IMR-90 (cell line): Measurements from ENCODE around the gene ZNF653. TPM values are rescaled to one million over a fixed set of nuclear protein-coding genes. Genes with fewer than 3 reads are reported as not detected.
A peak's percentile ranks its signal among the peaks of the same experiment; 100 is the strongest.

Source experiments
- ATAC-seq: fragments of 200-7000 bp; cut with Tn5 transposase; 2 replicates; pipeline ENCODE4 v1.9.1; 2020; ENCODE audit warnings: low read depth, mild to moderate bottlenecking, moderate library complexity
- BruUV-seq: library from RNA; stranded (reverse); fragments of 400-500 nt; replicated peaks from 2 replicates; lab custom pipeline; 2021; lab: Mats Ljungman, UMichigan
- CTCF ChIA-PET: fragments of 300-600 bp; formaldehyde crosslinking; extraction: SDS; loops from one replicate; lab custom pipeline; 2021; ENCODE audit warnings: antibody characterized with exemption; lab: Yijun Ruan, JAX
- POLR2A ChIA-PET: fragments of 300-600 bp; sonication (Branson Sonifier 250); formaldehyde crosslinking; loops from one replicate; lab custom pipeline; 2022; ENCODE audit warnings: antibody characterized with exemption; ENCODE audit not compliant: unreplicated experiment; lab: Charles Lee
- DNase-seq: peaks from one replicate; pipeline ENCODE4 v3.0.0; 2013
- H2AFZ ChIP-seq: replicated peaks from 2 replicates; pipeline ENCODE3; 2013; ENCODE audit warnings: low read length, mild to moderate bottlenecking; ENCODE audit not compliant: poor library complexity
- H2AK5ac ChIP-seq: 2 replicates; pipeline ENCODE4 v1.6.1; 2013; ENCODE audit warnings: low read depth, low read length, inconsistent platforms
- H2AK9ac ChIP-seq: replicated peaks from 2 replicates; pipeline ENCODE3; 2013; ENCODE audit warnings: mild to moderate bottlenecking, low read depth, low read length, moderate library complexity; ENCODE audit not compliant: poor library complexity
- H2BK120ac ChIP-seq: 2 replicates; pipeline ENCODE4 v1.6.1; 2013; ENCODE audit warnings: low read depth, low read length, inconsistent platforms
- H2BK15ac ChIP-seq: 3 replicates; pipeline ENCODE4 v1.6.1; 2013; ENCODE audit warnings: low read depth, low read length, inconsistent platforms
- H2BK20ac ChIP-seq: 2 replicates; pipeline ENCODE4 v1.6.1; 2013; ENCODE audit warnings: low read depth, mild to moderate bottlenecking, inconsistent platforms, low read length, moderate library complexity
- H2BK5ac ChIP-seq: 2 replicates; pipeline ENCODE4 v1.6.1; 2013; ENCODE audit warnings: mild to moderate bottlenecking, low read depth, low read length, inconsistent platforms; ENCODE audit not compliant: poor library complexity, severe bottlenecking
- H3K14ac ChIP-seq: replicated peaks from 2 replicates; pipeline ENCODE4 v1.6.1; 2013; ENCODE audit warnings: low read depth, low read length, inconsistent platforms
- H3K18ac ChIP-seq: 2 replicates; pipeline ENCODE4 v1.6.1; 2013; ENCODE audit warnings: low read depth, low read length, control low read depth
- H3K23ac ChIP-seq: 2 replicates; pipeline ENCODE4 v1.6.1; 2013; ENCODE audit warnings: low read depth, low read length, inconsistent platforms
- H3K27ac ChIP-seq: 2 replicates; pipeline ENCODE4 v1.5.1; 2013; ENCODE audit warnings: mild to moderate bottlenecking, control low read depth, low read length; ENCODE audit not compliant: insufficient read depth
- H3K27me3 ChIP-seq: 2 replicates; pipeline ENCODE4 v1.6.1; 2013; ENCODE audit warnings: low read length; ENCODE audit not compliant: control insufficient read depth, insufficient read depth
- H3K36me3 ChIP-seq: 2 replicates; pipeline ENCODE4 v1.6.1; 2013; ENCODE audit warnings: low read length, mixed read lengths; ENCODE audit not compliant: control insufficient read depth, insufficient read depth
- H3K4ac ChIP-seq: 2 replicates; pipeline ENCODE4 v1.6.1; 2013; ENCODE audit warnings: low read depth, low read length, inconsistent platforms
- H3K4me1 ChIP-seq: 2 replicates; pipeline ENCODE4 v1.6.1; 2013; ENCODE audit warnings: low read length, mixed read lengths; ENCODE audit not compliant: control insufficient read depth, insufficient read depth
- H3K4me2 ChIP-seq: 2 replicates; pipeline ENCODE4 v1.6.1; 2013; ENCODE audit warnings: low read depth, mild to moderate bottlenecking, control low read depth, low read length, moderate library complexity
- H3K4me3 ChIP-seq: 2 replicates; pipeline ENCODE4 v1.5.1; 2013; ENCODE audit warnings: low read depth, mild to moderate bottlenecking, control low read depth, low read length, moderate library complexity; ENCODE audit not compliant: insufficient read depth
- H3K56ac ChIP-seq: 2 replicates; pipeline ENCODE4 v1.6.1; 2013; ENCODE audit warnings: low read length, inconsistent platforms; ENCODE audit not compliant: insufficient read depth; ENCODE audit errors: extremely low read depth
- H3K79me1 ChIP-seq, 2 experiments: 2 replicates each; pipeline ENCODE4 v1.6.1; 2013; ENCODE audit warnings: low read length in 2 of 2, inconsistent platforms in 1 of 2, low read depth in 1 of 2
- H3K9ac ChIP-seq: 2 replicates; pipeline ENCODE4 v1.6.1; 2013; ENCODE audit warnings: low read depth, low read length, control low read depth
- H3K9me1 ChIP-seq: 2 replicates; pipeline ENCODE4 v1.6.1; 2013; ENCODE audit warnings: low read length, inconsistent platforms; ENCODE audit not compliant: insufficient read depth
- H3K9me3 ChIP-seq: 2 replicates; pipeline ENCODE4 v1.6.1; 2013; ENCODE audit warnings: low read length; ENCODE audit not compliant: control insufficient read depth, insufficient read depth
- H4K20me1 ChIP-seq: 2 replicates; pipeline ENCODE4 v1.6.1; 2013; ENCODE audit warnings: low read length, inconsistent platforms; ENCODE audit not compliant: insufficient read depth
- H4K5ac ChIP-seq: 2 replicates; pipeline ENCODE4 v1.6.1; 2013; ENCODE audit warnings: mild to moderate bottlenecking, low read depth, low read length, control low read depth
- H4K8ac ChIP-seq, 2 experiments: 2 replicates each; pipeline ENCODE4 v1.6.1; 2013; ENCODE audit warnings: low read depth in 2 of 2, low read length in 2 of 2, control low read depth in 1 of 2, inconsistent platforms in 1 of 2
- H4K91ac ChIP-seq: 2 replicates; pipeline ENCODE4 v1.6.1; 2013; ENCODE audit warnings: low read depth, low read length, inconsistent platforms; ENCODE audit not compliant: insufficient read depth
- CEBPB ChIP-seq: IDR thresholded peaks from 2 replicates; pipeline ENCODE4 v1.6.1; 2012; ENCODE audit warnings: low read depth, low read length, improper control_type of control experiment
- CHD1 ChIP-seq: IDR thresholded peaks from 2 replicates; pipeline ENCODE4 v1.6.1; 2012; ENCODE audit warnings: low read depth, low read length, improper control_type of control experiment
- MAFK ChIP-seq: IDR thresholded peaks from 2 replicates; pipeline ENCODE4 v1.6.1; 2012; ENCODE audit warnings: low read depth, low read length, improper control_type of control experiment
- NFE2L2 ChIP-seq: fragments of 150-350 bp; IDR thresholded peaks from 2 replicates; pipeline ENCODE4 v1.6.1; 2016; ENCODE audit warnings: low read depth, mild to moderate bottlenecking, low read length
- POLR2A ChIP-seq: IDR thresholded peaks from 2 replicates; pipeline ENCODE4 v1.6.1; 2012; ENCODE audit warnings: mild to moderate bottlenecking, low read depth, low read length
- RCOR1 ChIP-seq: IDR thresholded peaks from 2 replicates; pipeline ENCODE4 v1.6.1; 2012; ENCODE audit warnings: mild to moderate bottlenecking, low read length, improper control_type of control experiment; ENCODE audit not compliant: insufficient replicate concordance
- SMC3 ChIP-seq: fragments of 150-350 bp; IDR thresholded peaks from 2 replicates; pipeline ENCODE4 v1.6.1; 2016; ENCODE audit warnings: low read depth, mild to moderate bottlenecking, antibody characterized with exemption, low read length, moderate library complexity
- WGBS, 2 experiments: methylation state at CpG; one replicate each; pipeline versions ENCODE4 v1.1.5 to v1.1.7; 2013; ENCODE audit warnings: missing lambda C conversion rate in 2 of 2; ENCODE audit not compliant: insufficient read length in 1 of 2; ENCODE audit errors: extremely low coverage in 2 of 2; 5-methylcytosine and 5-hydroxymethylcytosine counted together
- dilution Hi-C: fragments of 300-500 bp; cut with HindIII; formaldehyde crosslinking; loops from one replicate; pipeline ENCODE4 v1.14.3; 2018; ENCODE audit warnings: low sequenced_read_pairs; ENCODE audit not compliant: unreplicated experiment
- in situ Hi-C: fragments of 300-500 bp; cut with MboI; formaldehyde crosslinking; loops from 3 replicates; pipeline ENCODE4 v1.14.3; 2019; ENCODE audit warnings: low sequenced_read_pairs, inconsistent platforms, mixed read lengths
- intact Hi-C: fragments of 100-400 bp; cut with micrococcal nuclease; formaldehyde crosslinking; loops from 2 replicates; pipeline ENCODE4 v1.10.0; 2022
- polyA plus RNA-seq, 3 experiments: library from polyadenylated mRNA; depleted of rRNA; stranded (reverse); fragments of >200 nt; gene quantifications; 2 replicates each; pipeline ENCODE4 v1.2.3, GENCODE V29; 2012; ENCODE audit warnings: low replicate concordance in 1 of 3
- total RNA-seq: library from RNA; depleted of rRNA; stranded (reverse); fragments of >200 nt; gene quantifications from 2 replicates; pipeline ENCODE4 v1.2.3, GENCODE V29; 2012

The ZNF653 gene
- total and polyA plus RNA-seq, 2 of the 4 experiments (the other 2 are of a cell fraction) = 3.9 to 9.0 TPM

GRCh38 chr19:11534948-11535347, 29.3 kb upstream of the ZNF653 start:
- Histone ChIP-seq H3K23ac (peak overlapping the region; percentile 57; the same call in 1 of the 2 replicates), H3K79me1 (peaks cover 7 to 21% of the 10 kb centered on the region in 2 experiments), H2BK5ac (peak overlapping the region; percentile 28), H4K8ac (peak overlapping the region; percentile 51 to 93; a peak in 2 of 4 replicates), H2BK20ac (peak overlapping the region; percentile 86), H3K9me1 (peaks cover 22% of the 10 kb centered on the region), H3K4me2 (no peak overlapping the region), H2AFZ (no peak overlapping the region), H3K27me3 (no peaks in the 10 kb centered on the region), H3K14ac (peak overlapping the region; percentile 43), H4K91ac (peak overlapping the region; percentile 40; the same call in 1 of the 2 replicates), H3K4ac (peak overlapping the region; percentile 99), H2AK9ac (no peak overlapping the region), H4K20me1 (peaks cover 3% of the 10 kb centered on the region; the same call in 1 of the 2 replicates), H3K4me1 (peaks cover 20% of the 10 kb centered on the region), H2AK5ac (peak overlapping the region; percentile 93), H4K5ac (no peak overlapping the region), H3K9me3 (no peaks in the 10 kb centered on the region), H3K56ac (no peak overlapping the region; the same call in 1 of the 2 replicates), H3K18ac (no peak overlapping the region), H3K27ac (no peak overlapping the region), H2BK120ac (peak overlapping the region; percentile 85), H3K4me3 (no peak overlapping the region), H2BK15ac (peak overlapping the region; percentile 90), H3K9ac (no peak overlapping the region), H3K36me3 (no peaks in the 10 kb centered on the region)
- no CpG with 5 or more reads among the region's 5 CpGs for WGBS, 2 experiments
- intact Hi-C loops (no loop called here), in situ Hi-C loops (no loop called here), dilution Hi-C loops (no loop called here)
- DNase-seq = no peak
- BruUV-seq = no TSS peak
- ATAC-seq = no peak
- ChIA-PET CTCF (interaction anchor here (1.0 kb wide), 1 partner anchor 23 kb away, joined by 3 read pairs; no protein-coding TSS in a partner anchor), POLR2A (no interaction called here)
- TF ChIP-seq MAFK (no peak), RCOR1 (no peak), CHD1 (no peak), SMC3 (no peak), NFE2L2 (no peak), CEBPB (no peak), POLR2A (no peak)
